Keratinocyte (primary cell): ENCODE data around the gene B4GALNT4.

Source experiments
- CTCF ChIP-seq, 3 experiments: IDR thresholded peaks in 1 of 3; conservative IDR thresholded peaks in 1 of 3; optimal IDR thresholded peaks in 1 of 3; 2 replicates in 2 of 3; 3 replicates in 1 of 3; pipeline versions ENCODE3 to v1.5.1; 2011; ENCODE audit warnings: low read length in 3 of 3, mild to moderate bottlenecking in 3 of 3, moderate library complexity in 2 of 3, control low read depth in 1 of 3, inconsistent platforms in 1 of 3; ENCODE audit not compliant: insufficient read depth in 2 of 3; ENCODE audit errors: extremely low read depth in 1 of 3
- EZH2 ChIP-seq: IDR thresholded peaks from one replicate; pipeline ENCODE4 v1.6.1; 2012; ENCODE audit warnings: inconsistent platforms, mild to moderate bottlenecking, low read length, moderate library complexity

GRCh38 chr11:353179-353873 is 16.0 kb upstream of the B4GALNT4 start:
- TF ChIP-seq CTCF (optimal IDR thresholded peaks at IDR 0.05 in 1 of 3, IDR thresholded peaks at IDR 0.05 in 1 of 3, conservative IDR thresholded peaks at IDR 0.05 in 1 of 3; ENCODE audit: extremely low read depth in 1 of 3, insufficient read depth in 2 of 3, low read length in 3 of 3): no peak
- no peak for TF ChIP-seq EZH2
